HG02571 (cell line): ENCODE measurements around the gene ATP2B2.
"Not testable (repeated sequence)": the region's sequence is repeated elsewhere in the genome, so short reads cannot be mapped to it uniquely, and the experiment has no call there.

Experiments
- ATAC-seq: cut with Tn5 transposase; IDR thresholded peaks from one replicate; pipeline ENCODE4 v1.9.1; 2021; ENCODE audit warnings: mild to moderate bottlenecking, moderate library complexity; ENCODE audit not compliant: unreplicated experiment

ATP2B2 gene

DNA sequence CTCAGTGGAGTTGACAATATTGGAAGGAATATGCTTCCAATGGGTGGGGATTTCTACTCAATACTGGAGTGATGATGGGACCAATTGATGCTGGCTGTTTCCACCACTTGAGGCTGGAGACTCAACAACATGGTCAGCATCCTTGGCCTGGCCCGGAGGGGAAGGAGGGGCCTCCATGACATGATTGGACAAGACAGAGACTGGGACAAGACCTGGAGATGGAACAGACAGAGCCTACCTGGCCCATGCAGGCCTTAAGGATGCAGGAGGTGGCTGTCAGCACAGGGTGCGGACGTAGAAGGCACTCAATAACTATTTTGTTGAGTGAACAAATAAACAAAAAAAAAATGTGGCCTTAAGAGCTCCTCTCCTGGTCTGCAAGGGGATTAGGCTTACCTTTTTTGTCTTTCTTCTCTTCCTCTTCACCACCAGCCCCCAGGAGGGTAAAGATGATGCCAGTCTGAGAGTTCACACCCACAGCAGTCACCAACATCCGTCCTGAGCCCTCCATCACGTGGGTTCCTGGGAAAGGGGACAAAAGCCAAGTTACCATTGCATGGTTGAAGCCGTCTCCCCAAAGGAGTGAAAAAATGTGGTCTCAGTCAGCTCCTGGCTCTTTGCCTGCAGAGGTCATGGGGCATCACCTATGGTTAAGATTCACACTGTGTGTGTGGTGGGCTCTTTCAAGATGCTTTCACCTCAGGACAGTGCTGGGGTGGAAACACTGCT lies 117.3 kb downstream of the ATP2B2 start:
- no peak for ATAC-seq

DNA sequence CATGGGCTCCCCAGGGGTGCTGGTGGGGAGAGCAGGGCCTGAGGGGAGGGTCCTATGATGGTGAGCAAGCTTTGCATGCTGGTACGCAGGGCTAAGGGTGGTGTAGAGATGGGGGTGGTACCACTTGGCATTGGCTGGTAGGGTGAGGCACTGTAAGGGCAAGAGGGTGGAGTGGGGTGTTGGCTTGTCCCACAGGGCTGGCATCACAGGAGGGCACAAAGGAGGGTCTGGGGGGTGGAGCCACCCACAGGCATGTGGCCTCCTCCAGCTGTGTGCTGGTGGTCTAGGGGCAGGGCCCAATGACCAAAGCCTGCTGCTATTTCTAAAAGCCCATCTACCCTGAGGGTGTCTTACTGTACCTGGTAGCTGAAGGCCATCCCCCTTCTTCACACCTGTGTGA lies 119.3 kb downstream of the ATP2B2 start:
- no peak for ATAC-seq

DNA sequence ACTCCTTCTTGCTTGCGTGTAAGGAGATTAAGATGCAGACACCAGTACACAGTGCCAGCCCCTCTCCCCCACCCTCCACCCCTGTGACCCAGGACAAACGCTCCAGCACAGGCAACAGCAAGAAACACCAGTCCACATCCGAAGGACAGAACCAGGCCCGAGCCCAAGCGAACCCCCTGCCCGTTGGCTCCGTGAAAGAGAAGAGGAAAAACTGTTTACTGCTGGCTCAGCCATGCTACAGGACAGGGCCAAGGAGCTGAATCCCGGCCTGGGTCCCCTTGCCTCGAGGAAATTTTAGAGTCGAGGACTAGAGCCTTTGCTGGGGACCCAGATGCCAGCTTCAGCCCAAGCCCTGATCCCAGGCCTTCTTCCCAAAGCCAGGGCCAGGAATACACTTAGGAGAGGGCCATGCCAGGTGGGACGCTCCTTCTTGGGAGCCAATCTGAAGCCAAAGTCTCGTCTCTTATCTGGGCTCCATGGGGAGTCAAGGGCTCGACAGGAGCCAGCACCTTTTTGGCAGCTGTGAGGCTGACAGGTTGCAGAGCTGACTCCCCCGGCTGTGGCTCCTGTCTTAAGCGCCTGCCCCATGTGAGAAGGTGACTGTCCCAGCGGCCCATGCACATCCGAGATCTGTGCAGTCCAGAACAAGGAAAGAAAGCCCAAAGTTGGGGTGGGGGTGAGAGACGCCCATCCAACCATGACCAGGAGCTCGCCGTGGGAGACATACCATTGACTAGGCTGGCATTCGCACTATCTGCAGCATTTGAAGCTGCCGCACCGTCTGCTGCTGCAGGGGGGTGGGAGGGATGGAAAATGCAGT lies 120.6 kb downstream of the ATP2B2 start:
- ATAC-seq = no peak

DNA sequence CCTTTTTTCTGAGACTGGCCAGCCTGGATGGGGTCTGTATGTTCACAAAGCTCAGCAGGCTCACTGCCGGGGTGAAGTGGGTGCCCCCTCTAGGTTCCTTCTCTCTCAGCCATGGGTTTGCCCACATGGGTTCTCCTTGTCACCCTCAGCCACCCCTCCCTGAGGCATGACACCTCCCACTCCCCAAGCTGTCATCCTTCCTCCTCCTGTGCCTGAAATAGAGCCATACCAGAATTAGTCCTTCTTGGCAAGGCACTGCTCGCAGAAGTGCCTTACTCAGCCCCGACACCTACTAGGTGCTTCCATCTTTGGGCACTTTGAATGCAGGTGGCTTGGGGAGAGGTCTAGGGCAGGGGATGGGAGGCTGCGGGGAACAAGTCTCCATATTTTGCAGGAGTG lies 121.5 kb downstream of the ATP2B2 start:
- no peak for ATAC-seq

DNA sequence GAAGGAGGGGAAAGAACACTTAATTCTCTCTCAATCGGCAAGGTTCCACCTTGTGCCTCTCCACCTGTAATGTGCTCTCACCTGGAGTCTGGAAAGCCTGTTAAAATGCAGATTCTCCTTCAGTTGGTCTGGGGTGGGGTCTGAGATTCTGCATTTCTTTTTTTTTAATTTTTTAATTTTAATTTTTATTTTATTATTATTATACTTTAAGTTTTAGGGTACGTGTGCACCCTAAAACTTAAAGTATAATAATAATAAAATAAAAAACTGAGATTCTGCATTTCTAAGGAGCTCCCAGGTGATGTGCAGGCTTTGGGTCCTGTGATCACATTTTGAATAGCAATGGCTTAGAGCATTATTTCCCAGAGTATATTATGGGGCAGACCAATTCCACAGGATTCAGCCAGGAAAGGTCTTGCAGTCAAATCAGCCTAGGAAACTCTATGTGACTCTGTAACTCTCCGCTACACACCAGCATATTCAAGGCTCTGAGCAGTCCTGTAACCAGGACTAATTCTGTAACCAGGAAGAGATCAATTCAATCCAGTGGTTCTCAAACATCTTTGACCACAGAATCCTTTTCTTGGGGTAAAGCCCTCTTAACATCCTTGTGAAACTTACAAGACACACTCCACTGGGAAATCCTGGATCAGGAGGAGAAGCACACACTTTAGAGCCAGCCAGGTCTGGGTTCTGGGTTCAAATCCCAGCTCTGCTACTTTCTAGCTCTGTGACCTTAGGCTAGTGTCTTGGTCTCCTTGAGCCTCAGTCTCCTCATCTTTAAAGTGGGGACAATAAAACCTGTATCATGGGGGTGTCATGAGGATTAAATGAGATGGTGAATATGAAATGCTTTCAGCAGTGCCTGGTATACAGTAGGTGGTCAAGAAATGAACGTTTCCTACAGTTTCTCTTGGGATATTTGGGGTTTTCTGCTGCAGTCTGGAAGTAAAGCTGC lies 122.2 kb downstream of the ATP2B2 start:
- no peak for ATAC-seq

DNA sequence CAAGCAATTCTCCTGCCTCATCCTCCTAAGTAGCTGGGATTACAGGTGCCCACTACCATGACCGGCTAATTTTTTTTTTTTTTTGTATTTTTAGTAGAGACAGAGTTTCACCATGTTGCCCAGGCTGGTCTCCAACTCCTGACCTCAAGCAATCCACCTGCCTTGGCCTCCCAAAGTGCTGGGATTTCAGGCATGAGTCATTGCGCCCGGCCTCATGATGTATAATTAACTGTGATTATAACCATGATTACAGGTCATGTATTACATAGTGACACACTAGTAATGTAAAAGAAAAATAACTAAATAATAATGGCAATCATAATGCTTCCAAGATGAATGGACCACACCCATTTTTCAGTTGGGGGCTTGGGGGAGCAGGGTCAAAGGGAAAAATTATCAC lies 122.9 kb downstream of the ATP2B2 start:
- ATAC-seq = not testable (repeated sequence)

DNA sequence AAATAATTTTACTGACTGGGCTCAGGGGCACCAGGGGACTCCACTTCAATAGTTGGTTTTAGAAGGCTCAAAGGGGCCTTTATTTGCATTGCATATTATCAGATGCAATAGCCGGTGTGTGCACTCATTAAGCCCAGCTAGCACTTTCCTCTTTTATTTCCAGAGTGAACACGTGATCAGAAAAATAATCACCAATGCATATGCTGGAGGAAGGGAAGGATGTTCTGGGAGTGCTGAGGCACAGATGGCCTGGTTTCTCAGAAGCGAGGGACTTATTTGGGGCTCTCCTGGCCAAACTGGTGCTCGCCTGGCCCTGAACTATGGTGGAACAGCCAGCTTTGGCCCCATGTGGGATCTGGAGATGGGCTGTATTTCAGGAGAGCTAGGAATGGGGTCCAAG lies 124.0 kb downstream of the ATP2B2 start:
- ATAC-seq = no peak

DNA sequence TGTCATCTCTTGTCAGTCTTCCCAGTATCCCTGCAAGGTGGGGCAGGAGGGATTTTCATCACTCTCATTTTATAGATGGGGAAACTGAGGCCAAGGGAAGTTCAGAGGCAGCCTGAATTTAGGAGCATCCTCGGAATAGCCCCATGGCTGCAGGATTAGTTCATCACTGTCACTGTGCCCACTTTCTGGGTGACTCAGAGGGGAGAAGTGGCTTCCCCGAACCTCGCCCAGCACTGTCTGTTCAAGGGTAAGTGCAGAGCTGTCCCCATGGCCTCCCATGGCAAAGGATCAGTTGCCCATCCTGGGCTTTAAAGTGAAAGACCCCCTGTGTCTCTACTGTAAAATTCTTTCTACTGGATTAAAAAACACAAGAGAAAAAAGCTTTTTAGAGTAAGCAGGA lies 124.5 kb downstream of the ATP2B2 start:
- ATAC-seq = no peak

DNA sequence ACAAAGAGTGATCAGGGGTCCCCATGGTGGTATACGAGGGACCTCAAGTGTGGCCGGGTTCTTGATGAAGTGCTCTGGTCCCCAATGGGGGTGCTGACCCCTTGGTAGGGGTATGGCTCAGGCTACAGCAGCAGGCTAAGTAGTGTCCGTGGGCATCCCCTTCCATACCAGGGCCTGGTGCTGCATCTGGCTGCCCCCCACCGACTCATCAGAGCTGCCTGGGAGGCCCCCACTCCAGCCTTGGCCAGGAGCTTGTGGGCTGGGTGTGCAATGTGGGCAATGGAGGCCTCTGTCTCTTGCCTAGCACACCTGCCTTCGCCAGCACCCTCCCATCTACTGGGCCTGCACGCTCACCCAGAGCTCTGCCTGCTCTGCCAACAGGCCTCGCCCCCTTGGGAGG lies 125.4 kb downstream of the ATP2B2 start:
- no peak for ATAC-seq

DNA sequence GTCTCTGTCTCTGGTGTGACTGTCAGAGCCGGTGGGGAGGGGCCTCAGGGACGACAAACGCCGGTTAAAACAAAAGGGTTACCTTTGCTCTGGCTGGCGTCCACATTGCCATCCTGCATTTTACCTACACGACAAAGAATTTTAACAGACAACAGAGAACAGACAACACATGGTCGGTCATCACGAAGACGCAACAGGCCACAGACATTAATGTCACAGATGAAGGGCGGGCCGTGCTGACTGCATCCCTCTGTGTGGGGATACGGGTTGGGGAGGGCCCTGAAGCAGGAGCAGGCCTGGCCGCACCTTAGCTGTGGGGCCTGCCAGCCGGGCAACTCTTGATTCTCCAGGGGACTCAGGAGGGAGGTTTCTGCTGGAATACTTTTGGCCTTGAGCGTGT lies 126.2 kb downstream of the ATP2B2 start:
- no peak for ATAC-seq

DNA sequence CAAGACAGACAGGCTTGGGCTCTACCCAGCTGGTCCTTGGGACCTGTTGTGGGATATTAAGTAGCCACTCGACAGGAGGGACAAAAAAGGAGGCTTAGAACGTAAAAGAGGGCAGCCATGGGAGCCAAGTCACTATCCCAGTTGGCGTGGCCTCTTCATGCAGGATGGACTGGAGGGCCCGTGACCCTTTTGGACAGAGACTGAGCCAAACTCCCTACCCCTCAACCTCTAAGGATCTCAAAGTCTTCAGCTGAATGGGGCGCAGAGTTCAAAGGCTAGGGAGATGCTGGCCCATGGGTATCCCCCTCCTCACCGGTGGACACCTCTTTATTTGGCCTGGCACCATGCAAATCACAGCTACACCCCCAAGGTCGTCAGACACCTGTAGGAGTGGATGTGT lies 126.6 kb downstream of the ATP2B2 start:
- no peak for ATAC-seq

DNA sequence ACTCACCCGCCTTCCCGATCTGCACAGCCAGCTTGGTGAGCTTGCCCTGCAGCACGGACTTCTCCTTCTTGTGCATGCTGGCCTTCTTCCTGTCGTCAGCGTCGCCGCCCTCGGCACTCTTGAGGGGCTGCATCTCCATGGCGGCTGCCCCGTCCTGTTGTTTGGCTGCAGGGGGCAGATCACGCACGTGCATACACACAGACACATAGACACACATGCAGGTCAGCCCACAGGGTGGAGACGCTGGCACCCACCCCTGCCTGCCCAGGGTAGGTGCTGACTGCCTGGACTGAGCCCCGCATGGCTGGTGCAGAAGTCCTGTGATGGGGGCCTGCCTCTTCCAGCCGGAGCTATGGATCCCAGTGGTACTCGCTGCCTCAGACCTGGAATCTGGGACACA lies 127.1 kb downstream of the ATP2B2 start:
- no peak for ATAC-seq

DNA sequence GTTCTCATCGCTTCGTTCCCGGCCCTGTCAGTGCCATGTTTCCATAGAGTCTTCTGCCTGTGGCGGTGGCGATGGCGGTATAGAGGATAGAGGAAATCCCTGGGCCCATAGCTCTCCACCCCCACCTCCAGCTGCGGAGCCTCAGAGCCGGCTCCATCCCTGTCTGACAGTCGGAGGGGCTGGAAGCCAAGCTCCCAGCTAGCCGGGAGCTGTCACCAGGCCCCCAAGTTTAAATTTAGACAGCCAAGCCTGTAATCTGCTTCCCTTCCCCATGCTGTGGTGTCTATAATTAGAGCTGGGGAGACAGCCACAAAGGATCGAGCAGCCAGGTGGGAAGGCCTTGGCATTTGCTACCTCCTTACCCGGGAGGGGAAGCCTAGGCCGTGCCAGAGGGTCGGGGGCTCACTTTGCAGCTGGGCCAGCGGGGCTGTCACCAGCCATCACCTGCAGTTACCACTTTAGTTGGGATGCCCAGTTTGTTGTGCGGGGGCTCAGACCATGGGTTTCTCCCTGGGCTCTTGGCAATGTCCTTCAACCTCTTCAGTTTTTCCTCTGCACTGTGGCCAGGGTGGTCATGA lies 128.1 kb downstream of the ATP2B2 start:
- ATAC-seq = no peak

DNA sequence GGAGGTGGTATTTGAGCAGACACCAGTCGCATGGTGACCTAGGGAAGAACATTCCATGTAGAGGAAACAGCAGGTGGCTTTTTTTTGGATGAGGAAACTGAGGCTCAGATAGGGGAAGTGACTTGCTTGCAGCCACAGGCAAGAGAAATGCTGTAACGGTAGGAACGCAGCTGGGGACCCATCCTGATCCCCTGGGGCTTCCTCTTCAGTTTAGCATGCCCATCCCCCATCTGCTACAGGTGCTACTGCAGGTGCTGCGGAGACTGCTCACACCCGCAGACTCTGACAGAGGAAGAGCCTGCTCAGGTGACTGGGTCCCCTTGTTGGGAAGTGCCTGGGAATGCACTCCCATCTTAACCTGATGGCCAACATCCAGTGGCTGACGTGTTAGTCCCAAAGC lies 129.0 kb downstream of the ATP2B2 start:
- ATAC-seq = no peak

DNA sequence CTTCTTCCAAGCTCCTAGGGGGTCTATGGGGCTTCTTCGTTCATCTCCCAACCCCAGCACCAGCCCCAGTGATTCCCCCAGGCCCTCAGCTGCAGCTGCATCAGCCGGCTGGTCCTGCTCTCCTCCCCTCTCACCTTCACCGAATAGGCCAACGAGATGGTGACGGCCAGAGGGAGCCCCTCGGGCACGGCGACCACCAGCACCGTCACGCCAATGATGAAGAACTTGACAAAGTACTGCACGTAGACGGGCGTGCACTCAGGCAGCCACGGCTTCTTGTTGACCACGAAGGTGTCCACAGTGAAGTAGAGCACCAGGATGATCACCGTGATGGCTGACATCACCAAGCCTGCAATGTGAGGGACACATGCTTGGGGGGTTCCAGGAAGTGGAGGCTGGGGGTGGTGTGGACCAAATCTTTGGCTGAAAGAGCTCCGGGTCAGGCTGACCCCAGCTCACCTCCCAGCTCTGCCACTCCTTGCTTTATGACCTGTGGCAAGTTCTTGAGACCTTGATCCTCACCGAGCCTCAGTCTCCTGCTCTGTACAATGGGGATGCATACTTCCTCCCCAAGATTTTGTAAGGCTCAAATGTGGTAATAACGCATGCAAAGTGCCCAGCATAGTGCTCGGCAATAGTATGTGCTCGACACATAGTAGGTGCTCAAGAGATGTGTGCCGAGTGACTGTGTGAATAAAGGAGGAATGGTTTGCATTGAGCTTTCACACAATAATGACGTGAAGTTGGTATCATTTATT lies 129.9 kb downstream of the ATP2B2 start:
- ATAC-seq = no peak

DNA sequence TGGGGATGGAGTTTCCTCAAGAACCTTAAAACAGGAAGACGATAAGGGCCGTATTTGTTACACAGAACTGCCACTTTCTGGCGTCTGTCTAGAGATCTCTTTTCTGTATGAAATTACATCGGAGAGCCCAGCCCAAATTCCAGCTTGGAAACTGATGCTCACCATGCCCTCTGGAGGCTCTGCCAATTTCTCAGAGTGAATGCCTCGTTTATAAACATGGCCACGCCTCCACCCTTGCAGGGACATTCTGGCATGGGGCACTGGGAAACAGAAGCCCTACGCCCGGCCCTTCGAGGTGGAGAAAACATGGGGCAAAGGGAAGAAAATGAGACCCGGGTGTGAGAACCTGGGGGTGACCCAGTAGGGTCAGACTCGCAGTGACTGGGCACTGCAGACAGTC lies 131.1 kb downstream of the ATP2B2 start:
- ATAC-seq = no peak

DNA sequence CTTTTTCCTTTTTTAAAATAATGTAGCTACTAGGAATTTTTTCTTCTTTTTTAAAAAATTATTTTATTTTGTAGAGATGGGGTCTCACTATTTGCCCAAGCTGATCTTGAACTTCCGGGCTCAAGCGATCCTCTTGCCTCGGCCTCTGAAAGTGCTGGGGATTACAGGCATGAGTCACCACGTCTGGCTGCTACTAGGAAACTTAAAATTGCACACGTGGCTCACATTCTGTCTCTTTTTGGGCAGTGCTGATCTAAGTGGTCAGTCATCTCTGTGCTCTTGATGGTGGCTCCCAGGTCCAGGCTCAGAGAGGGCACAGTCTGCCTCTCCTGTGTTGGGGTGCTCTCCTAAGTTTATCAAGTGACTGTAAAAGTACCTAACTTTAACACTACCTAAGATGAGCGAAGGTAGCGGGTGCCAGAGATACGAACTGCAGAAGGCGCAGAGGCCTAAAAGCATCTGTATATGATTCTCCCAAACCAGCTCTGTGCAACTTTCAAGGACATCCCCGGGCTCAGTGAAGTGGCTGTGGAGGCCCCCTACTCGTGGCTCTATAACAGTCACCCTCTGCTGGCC lies 131.6 kb downstream of the ATP2B2 start:
- no peak for ATAC-seq

DNA sequence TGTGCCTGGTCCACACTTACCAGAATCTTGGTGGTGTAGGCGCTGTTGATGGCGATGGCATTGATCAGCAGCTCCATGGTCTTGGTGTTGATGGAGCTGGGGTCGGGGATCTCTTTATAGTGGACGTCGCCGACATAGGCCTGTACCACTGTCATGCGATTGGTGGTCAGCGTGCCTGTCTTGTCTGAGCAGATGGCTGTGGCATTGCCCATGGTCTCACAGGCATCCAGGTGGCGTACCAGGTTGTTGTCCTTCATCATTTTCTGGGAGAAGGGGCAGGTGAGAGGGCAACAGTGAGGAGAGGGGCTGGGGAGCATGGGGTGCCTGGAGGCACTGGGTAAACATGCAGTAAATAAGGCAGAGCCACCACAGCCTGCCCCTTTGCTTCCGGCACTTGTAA lies 133.6 kb downstream of the ATP2B2 start:
- ATAC-seq = no peak

DNA sequence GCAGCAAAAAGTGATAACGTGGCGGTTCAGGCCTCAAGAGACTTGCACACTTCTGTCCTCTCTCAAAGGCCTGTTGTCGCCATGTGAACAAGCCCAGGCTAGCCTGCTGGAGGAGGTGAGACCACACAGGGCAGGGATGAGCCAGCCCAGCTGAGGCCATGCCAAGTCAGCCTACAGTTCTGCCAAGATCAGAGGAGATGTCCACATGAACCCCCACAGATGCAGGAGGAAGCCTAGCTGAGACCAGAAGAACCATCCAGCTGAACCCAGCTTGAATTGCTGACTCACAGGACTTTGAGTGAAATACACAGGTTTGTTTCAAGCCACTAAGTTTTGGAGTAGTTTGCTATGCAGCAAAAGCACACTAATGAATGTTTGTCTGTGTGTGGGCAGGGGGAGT lies 134.2 kb downstream of the ATP2B2 start:
- no peak for ATAC-seq

DNA sequence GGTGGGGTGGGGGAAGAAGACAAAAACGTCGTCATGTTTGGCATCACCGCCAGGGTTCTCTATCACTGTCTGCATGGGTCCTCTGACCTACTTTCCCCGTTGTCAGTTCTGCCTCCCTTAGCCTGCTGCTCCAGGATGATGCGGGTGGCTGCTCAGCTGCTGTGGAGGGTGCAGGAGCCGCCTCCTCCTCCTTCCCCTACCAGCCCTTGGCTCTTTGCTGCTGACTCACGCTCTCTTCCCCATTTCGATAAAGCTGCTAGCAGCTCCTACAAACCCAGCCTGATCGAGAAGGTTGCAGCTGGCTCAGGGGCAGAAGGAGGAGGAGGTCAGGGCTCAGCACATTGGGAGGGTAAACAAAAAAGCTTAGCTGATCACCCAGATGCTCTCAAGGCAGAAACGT lies 135.0 kb downstream of the ATP2B2 start:
- no peak for ATAC-seq
